ENCODE measurements around the gene TRMT13.

TRMT13 gene, protein sequence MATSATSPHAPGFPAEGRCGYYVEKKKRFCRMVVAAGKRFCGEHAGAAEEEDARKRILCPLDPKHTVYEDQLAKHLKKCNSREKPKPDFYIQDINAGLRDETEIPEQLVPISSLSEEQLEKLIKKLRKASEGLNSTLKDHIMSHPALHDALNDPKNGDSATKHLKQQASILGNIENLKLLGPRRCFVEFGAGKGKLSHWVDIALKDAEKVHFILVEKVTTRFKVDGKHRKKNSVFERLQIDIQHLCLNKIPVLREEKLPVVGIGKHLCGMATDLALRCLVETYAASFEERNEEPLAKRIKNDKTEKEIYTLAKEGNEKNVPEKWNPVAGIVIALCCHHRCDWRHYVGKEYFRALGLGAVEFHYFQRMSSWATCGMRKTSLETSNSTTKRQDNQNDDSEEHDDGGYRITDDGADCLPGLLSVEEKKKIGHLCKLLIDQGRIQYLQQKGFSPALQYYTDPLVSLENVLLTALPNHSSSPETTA

DNA sequence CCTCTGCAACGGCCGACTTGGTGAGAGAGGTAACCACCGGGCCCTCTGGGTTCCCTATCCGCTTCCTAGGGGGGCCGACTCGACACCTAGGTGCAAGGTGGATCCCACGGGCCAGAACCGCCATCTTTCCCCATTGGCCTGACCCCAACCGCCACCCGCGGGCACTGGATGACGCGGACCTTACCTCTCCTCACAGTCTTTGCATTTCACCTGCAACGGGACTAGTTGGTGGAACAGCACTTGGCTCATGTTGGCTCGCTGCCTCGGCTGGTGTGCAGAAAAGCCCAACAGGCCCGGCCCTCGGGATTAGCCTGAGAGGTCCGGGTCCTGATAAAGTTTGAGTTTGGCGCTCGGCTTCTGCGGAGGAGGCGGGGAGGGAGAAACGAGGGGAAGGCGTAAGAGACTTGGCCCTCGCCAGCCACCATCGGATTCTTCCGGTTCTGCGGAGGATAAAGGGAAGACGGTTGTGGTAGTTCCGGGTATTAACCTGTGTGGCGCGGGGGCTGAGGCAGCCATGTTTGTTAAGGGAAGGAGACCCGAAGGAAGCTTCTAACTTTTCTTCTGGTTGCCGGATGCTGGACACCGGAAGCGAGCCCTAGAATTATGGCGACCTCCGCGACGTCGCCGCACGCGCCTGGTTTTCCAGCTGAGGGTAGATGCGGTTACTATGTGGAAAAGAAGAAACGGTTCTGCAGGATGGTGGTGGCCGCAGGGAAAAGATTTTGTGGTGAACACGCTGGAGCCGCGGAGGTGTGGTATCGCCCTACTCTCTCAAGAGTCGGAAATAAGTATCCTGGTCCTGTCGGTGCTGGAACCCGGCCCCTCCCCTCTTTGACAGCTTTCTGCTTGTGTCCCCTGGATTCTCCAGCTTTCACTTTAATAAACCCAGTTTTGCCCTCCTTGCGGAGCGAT is at the start of gene TRMT13, which contains the start of gene SASS6:
Gene TRMT13 (plus strand): TSS at position 598 of the 912 bp plus-strand sequence. CDS start 6 bp downstream, at position 604.
Gene SASS6 (minus strand): TSS at position 365 of the 912 bp plus-strand sequence. CDS start 116 bp downstream, at position 249.
- TF ChIP-seq, protein P1, sequence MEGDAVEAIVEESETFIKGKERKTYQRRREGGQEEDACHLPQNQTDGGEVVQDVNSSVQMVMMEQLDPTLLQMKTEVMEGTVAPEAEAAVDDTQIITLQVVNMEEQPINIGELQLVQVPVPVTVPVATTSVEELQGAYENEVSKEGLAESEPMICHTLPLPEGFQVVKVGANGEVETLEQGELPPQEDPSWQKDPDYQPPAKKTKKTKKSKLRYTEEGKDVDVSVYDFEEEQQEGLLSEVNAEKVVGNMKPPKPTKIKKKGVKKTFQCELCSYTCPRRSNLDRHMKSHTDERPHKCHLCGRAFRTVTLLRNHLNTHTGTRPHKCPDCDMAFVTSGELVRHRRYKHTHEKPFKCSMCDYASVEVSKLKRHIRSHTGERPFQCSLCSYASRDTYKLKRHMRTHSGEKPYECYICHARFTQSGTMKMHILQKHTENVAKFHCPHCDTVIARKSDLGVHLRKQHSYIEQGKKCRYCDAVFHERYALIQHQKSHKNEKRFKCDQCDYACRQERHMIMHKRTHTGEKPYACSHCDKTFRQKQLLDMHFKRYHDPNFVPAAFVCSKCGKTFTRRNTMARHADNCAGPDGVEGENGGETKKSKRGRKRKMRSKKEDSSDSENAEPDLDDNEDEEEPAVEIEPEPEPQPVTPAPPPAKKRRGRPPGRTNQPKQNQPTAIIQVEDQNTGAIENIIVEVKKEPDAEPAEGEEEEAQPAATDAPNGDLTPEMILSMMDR (IDR thresholded peaks at IDR 0.05; ENCODE audit: unreplicated experiment in 3 of 3): no peak
- Mint-ChIP-seq H3K27me3 (ENCODE audit: low read depth) (no peaks in the 10 kb centered on the region), H3K9me3 (no peaks in the 10 kb centered on the region), H3K4me1 (peaks cover 27% of the 10 kb centered on the region), H3K4me3 (peak within 1 kb of the TSS; percentile 95 to 98 (median 95)), H3K36me3 (ENCODE audit: low read depth) (peaks cover 2% of the 10 kb centered on the region), H3K27ac (peak within 1 kb of the TSS; percentile 87 to 95 (median 93))

DNA sequence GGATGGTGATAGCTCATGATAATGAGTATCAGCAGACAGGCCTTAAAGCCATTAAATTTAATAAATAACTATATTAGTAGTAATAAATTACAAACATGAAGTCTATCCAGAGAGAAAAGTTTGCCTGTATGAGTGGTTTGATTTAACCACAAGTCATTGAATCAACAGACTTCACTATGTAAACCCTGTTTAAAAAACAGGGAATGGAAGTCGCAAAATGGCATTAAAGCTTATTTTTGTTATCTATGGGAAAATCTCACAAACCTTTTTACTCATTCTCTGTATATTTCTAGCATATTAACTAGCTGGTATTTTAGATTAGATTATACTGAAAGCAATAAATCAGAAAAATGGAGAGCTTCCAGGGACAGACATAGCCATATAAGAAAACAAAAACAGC is 45.6 kb upstream of the TRMT13 start:
- Mint-ChIP-seq H3K9me3 (no peaks in the 10 kb centered on the region), H3K27me3 (ENCODE audit: low read depth) (no peaks in the 10 kb centered on the region), H3K36me3 (ENCODE audit: low read depth) (peaks cover 30% of the 10 kb centered on the region), H3K27ac (no peak overlapping the region), H3K4me3 (no peak overlapping the region), H3K4me1 (no peaks in the 10 kb centered on the region)
- TF ChIP-seq, protein P1 (IDR thresholded peaks at IDR 0.05; ENCODE audit: unreplicated experiment in 3 of 3): no peak

DNA sequence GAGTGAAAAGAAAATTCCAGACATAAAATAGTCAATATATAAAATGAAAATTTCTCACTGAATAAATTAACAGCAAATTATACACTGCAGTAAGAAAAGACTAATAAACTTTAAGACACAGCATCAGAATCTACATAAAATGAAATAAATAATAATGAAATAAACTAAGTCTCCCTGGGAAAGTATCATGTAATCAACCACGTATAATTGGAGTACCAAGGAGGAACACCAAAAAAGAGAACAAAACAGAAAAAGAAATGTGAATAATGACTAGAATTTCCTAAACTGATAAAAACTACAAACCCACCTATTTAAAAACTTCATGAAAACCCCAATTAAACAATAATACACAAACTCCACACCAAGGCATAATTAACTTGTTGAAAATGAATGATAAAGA is 43.9 kb upstream of the TRMT13 start:
- Mint-ChIP-seq H3K36me3 (ENCODE audit: low read depth) (peaks cover 35% of the 10 kb centered on the region), H3K9me3 (no peaks in the 10 kb centered on the region), H3K4me3 (no peak overlapping the region), H3K27me3 (ENCODE audit: low read depth) (no peaks in the 10 kb centered on the region), H3K27ac (no peak overlapping the region), H3K4me1 (no peaks in the 10 kb centered on the region)
- TF ChIP-seq, protein P1 (IDR thresholded peaks at IDR 0.05; ENCODE audit: unreplicated experiment in 3 of 3): no peak

DNA sequence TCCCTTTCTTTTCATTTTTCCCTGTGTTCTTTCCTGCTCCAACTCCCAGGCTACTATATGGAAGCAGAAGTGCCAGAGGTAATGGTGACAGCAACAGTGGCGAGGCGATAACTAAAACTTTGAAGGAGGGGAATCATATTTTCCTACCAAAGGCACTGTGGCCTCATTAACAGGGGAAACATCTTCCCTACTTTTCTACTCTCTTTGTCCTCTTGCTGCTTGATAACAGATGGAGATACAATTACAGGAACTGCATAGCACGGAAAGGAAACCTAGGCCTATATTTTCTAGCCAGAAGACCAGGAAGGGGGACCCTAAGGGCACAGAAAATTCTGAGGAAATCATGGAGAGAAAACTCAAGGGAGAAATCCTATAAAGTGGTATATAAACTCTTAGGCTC is 42.5 kb upstream of the TRMT13 start:
- H3K4me1 Mint-ChIP-seq: no peaks in the 10 kb centered on the region
- no peaks in the 10 kb centered on the region for H3K9me3 Mint-ChIP-seq
- no peak overlapping the region for H3K27ac Mint-ChIP-seq
- H3K27me3 Mint-ChIP-seq (ENCODE audit: low read depth): no peaks in the 10 kb centered on the region
- H3K4me3 Mint-ChIP-seq: no peak overlapping the region
- TF ChIP-seq, protein P1 (IDR thresholded peaks at IDR 0.05; ENCODE audit: unreplicated experiment in 3 of 3): no peak
- H3K36me3 Mint-ChIP-seq (ENCODE audit: low read depth): peaks cover 37% of the 10 kb centered on the region

DNA sequence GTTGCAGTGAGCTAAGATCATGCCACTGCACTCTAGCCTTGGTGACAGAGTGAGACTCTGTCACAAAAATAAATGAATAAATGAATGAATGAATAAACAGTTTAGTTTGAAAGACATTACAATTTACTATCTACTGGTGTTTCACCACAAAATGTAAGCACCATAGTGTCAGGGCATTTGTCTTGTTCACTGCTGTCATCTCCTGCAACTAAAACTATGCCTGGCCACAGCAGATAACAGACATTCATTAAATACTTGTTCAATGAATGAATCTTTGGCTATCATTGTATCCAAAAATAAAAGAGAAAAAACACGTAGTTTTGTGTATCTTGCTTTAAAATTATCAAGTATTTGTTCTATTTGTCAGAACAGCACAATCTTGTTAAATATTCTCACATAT is 32.8 kb upstream of the TRMT13 start:
- Mint-ChIP-seq H3K36me3 (ENCODE audit: low read depth) (peaks cover 34% of the 10 kb centered on the region), H3K9me3 (no peaks in the 10 kb centered on the region), H3K4me1 (no peaks in the 10 kb centered on the region), H3K27ac (no peak overlapping the region), H3K4me3 (no peak overlapping the region), H3K27me3 (ENCODE audit: low read depth) (no peaks in the 10 kb centered on the region)
- TF ChIP-seq, protein P1 (IDR thresholded peaks at IDR 0.05; ENCODE audit: unreplicated experiment in 3 of 3): no peak

All from nephron (organoid).